Lower lobe of right lung (tissue), 2 donors: ENCODE measurements around the gene MIB1. TPM values are rescaled to one million over a fixed set of nuclear protein-coding genes. Genes with fewer than 3 reads are reported as not detected.

ENCODE experiments used
- ATAC-seq, 2 donors: fragments of 200-7000 bp; cut with Tn5 transposase; one replicate each; pipeline ENCODE4 v1.9.1; 2020 to 2022; ENCODE audit warnings: mild to moderate bottlenecking in 2 of 2, moderate library complexity in 2 of 2
- DNase-seq: peaks from one replicate; pipeline ENCODE4 v3.0.0-alpha.2; 2020
- H3K27ac ChIP-seq: fragments of 200-600 bp; one replicate; pipeline ENCODE4 v1.8.0; 2022
- H3K27me3 ChIP-seq: fragments of 200-600 bp; one replicate; pipeline ENCODE4 v1.8.0; 2022; ENCODE audit warnings: low read depth
- H3K36me3 ChIP-seq: fragments of 200-600 bp; one replicate; pipeline ENCODE4 v1.8.0; 2022; ENCODE audit warnings: mild to moderate bottlenecking
- H3K4me1 ChIP-seq: fragments of 200-600 bp; one replicate; pipeline ENCODE4 v1.8.0; 2022
- H3K4me3 ChIP-seq: fragments of 200-600 bp; one replicate; pipeline ENCODE4 v1.8.0; 2022; ENCODE audit warnings: mild to moderate bottlenecking
- H3K9me3 ChIP-seq: fragments of 200-600 bp; one replicate; pipeline ENCODE4 v1.8.0; 2022
- intact Hi-C: fragments of 100-400 bp; cut with DNase I; formaldehyde crosslinking; loops from one replicate; pipeline ENCODE4 v1.11.0; 2022
- total RNA-seq: library from RNA; stranded (reverse); fragmentation: NEBNext Ultra II Directional; extraction: Animal tissue kit (Norgen Biotek cat#: 25700); gene quantifications from one replicate; pipeline ENCODE4 v1.2.1, GENCODE V29; 2021
- TF ChIP-seq, protein P1 (sequence below): fragments of 200-600 bp; IDR thresholded peaks from one replicate; pipeline ENCODE4 v1.8.0; 2022; ENCODE audit warnings: antibody characterized with exemption, mild to moderate bottlenecking
- donor health status: DM: no; HTN: yes; CAD: no; lungs with severe emphysema.

Gene MIB1
- total RNA-seq, 1 donor from 2014 or later = 29.3 TPM

- intact Hi-C loops = no loop called here
- Histone ChIP-seq H3K4me3 (no peak overlapping the region), H3K4me1 (no peaks in the 10 kb centered on the region), H3K27ac (no peak overlapping the region), H3K36me3 (no peaks in the 10 kb centered on the region), H3K9me3 (no peaks in the 10 kb centered on the region), H3K27me3 (no peaks in the 10 kb centered on the region)
- TF ChIP-seq, protein P1, sequence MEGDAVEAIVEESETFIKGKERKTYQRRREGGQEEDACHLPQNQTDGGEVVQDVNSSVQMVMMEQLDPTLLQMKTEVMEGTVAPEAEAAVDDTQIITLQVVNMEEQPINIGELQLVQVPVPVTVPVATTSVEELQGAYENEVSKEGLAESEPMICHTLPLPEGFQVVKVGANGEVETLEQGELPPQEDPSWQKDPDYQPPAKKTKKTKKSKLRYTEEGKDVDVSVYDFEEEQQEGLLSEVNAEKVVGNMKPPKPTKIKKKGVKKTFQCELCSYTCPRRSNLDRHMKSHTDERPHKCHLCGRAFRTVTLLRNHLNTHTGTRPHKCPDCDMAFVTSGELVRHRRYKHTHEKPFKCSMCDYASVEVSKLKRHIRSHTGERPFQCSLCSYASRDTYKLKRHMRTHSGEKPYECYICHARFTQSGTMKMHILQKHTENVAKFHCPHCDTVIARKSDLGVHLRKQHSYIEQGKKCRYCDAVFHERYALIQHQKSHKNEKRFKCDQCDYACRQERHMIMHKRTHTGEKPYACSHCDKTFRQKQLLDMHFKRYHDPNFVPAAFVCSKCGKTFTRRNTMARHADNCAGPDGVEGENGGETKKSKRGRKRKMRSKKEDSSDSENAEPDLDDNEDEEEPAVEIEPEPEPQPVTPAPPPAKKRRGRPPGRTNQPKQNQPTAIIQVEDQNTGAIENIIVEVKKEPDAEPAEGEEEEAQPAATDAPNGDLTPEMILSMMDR = no peak
- no peak for DNase-seq
- ATAC-seq = no peak
Measured at GRCh38 chr18:21912339-21913239, 172.0 kb downstream of the MIB1 start.

GRCh38 chr18:21914739-21915319, 174.2 kb downstream of the MIB1 start:
- ATAC-seq (peak; percentile 60 to 73), DNase-seq (no peak)
- Histone ChIP-seq H3K9me3 (peaks cover 16% of the 10 kb centered on the region), H3K4me1 (no peaks in the 10 kb centered on the region), H3K36me3 (no peaks in the 10 kb centered on the region), H3K4me3 (no peak overlapping the region), H3K27me3 (no peaks in the 10 kb centered on the region), H3K27ac (no peak overlapping the region)
- intact Hi-C loops = no loop called here
- TF ChIP-seq, protein P1 = peak; percentile 28

DNA sequence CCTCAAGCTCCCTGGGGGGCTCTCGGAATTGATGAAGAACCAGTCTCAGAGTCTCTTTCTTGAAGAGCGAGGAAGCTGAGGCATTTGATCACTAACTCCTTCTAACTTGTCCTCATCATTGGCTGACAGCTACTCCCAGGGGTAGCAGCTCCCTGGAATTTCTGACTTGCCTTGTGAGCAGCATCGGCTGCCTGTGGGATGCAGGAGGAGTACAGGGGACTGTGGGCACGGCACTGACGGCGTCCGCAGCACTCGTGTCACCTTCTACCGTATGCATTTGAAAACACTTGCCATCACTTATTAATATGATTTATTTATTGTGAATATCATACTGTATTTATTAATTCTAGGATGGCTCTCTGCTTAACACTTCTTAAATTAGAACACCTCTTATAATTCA, 175.0 kb downstream of the MIB1 start:
- Histone ChIP-seq H3K4me3 (no peak overlapping the region), H3K36me3 (no peaks in the 10 kb centered on the region), H3K27me3 (no peaks in the 10 kb centered on the region), H3K4me1 (no peaks in the 10 kb centered on the region), H3K9me3 (peaks cover 16% of the 10 kb centered on the region), H3K27ac (no peak overlapping the region)
- intact Hi-C loops = no loop called here
- no peak for ATAC-seq
- TF ChIP-seq, protein P1 = no peak
- no peak for DNase-seq

- DNase-seq = no peak
- no peaks in the 10 kb centered on the region for H3K4me1 ChIP-seq
- H3K36me3 ChIP-seq = no peaks in the 10 kb centered on the region
- intact Hi-C loops = no loop called here
- TF ChIP-seq, protein P1 = no peak
- no peak for ATAC-seq
- peaks cover 16% of the 10 kb centered on the region for H3K9me3 ChIP-seq
- no peak overlapping the region for H3K4me3 ChIP-seq
- no peak overlapping the region for H3K27ac ChIP-seq
- no peaks in the 10 kb centered on the region for H3K27me3 ChIP-seq
Measured at GRCh38 chr18:21916594-21916993, 176.0 kb downstream of the MIB1 start.

GRCh38 chr18:21918693-21919092, 178.1 kb downstream of the MIB1 start:
- Histone ChIP-seq H3K36me3 (no peaks in the 10 kb centered on the region), H3K27ac (no peak overlapping the region), H3K9me3 (peaks cover 16% of the 10 kb centered on the region), H3K27me3 (no peaks in the 10 kb centered on the region), H3K4me1 (no peaks in the 10 kb centered on the region), H3K4me3 (no peak overlapping the region)
- ATAC-seq (no peak), DNase-seq (no peak)
- TF ChIP-seq, protein P1 = no peak
- intact Hi-C loops = no loop called here

Other genes with a start within 250 kb of the MIB1 start
- 16.5 TPM for gene ESCO1, start 140.1 kb upstream of the MIB1 start, total RNA-seq
- gene SNRPD1, start 128.5 kb upstream of the MIB1 start, total RNA-seq = 29.3 TPM
- gene ABHD3, start 36.0 kb upstream of the MIB1 start, total RNA-seq = 32.0 TPM